Bladder microvascular endothelial cell (primary cell): Measurements from ENCODE around the gene ARHGAP44. TPM values are rescaled to one million over a fixed set of nuclear protein-coding genes. Genes with fewer than 3 reads are reported as not detected.

Source experiments
- total RNA-seq: library from RNA; depleted of rRNA; stranded (reverse); fragments of >200 nt; gene quantifications from 2 replicates; pipeline ENCODE4 v1.2.3, GENCODE V29; 2014

ARHGAP44 gene, protein sequence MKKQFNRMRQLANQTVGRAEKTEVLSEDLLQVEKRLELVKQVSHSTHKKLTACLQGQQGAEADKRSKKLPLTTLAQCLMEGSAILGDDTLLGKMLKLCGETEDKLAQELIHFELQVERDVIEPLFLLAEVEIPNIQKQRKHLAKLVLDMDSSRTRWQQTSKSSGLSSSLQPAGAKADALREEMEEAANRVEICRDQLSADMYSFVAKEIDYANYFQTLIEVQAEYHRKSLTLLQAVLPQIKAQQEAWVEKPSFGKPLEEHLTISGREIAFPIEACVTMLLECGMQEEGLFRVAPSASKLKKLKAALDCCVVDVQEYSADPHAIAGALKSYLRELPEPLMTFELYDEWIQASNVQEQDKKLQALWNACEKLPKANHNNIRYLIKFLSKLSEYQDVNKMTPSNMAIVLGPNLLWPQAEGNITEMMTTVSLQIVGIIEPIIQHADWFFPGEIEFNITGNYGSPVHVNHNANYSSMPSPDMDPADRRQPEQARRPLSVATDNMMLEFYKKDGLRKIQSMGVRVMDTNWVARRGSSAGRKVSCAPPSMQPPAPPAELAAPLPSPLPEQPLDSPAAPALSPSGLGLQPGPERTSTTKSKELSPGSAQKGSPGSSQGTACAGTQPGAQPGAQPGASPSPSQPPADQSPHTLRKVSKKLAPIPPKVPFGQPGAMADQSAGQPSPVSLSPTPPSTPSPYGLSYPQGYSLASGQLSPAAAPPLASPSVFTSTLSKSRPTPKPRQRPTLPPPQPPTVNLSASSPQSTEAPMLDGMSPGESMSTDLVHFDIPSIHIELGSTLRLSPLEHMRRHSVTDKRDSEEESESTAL
- total RNA-seq, result under 0.01 and 0.57 TPM in 2 replicates

DNA sequence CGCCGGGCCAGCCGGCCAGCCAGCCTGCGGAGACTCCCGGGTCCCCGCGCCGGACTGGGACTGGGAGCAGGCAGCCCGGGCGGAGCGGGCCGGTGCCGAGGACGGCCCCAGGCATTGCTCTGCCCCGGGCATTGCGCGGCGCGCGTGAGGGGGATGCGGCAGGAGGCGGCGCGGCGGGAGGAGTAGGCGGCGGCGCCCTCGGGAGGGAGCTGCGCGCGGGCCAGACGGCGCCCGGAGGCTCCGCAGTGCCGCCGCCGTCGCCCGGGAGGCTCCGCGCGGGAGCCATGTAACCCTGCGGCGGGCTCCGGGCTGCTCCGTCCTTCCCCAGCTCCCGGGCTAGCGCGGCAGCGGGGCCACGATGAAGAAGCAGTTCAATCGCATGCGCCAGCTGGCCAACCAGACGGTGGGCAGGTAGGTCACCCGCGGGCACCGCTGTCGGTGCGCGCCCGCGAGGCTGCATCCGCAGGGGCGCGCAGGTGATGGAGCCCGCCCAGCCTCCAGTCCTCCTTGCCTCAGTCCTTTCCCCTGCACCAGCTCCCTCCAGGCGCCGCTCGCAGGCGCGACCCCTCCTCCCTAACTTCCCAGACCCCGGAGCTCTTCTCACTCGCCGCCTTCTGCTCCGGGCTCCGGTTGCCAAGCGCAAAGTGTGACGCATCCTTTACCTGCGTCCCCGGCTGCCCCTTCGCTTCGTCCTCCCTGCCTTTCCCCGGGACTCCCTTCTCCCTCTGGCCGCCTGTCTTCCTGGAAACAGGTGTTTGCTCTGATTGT lies at the start of gene ARHGAP44:
Gene ARHGAP44, plus strand, starts transcription at position 18 of the 768 bp plus-strand sequence. Its CDS starts 341 bp downstream, at position 359.

DNA sequence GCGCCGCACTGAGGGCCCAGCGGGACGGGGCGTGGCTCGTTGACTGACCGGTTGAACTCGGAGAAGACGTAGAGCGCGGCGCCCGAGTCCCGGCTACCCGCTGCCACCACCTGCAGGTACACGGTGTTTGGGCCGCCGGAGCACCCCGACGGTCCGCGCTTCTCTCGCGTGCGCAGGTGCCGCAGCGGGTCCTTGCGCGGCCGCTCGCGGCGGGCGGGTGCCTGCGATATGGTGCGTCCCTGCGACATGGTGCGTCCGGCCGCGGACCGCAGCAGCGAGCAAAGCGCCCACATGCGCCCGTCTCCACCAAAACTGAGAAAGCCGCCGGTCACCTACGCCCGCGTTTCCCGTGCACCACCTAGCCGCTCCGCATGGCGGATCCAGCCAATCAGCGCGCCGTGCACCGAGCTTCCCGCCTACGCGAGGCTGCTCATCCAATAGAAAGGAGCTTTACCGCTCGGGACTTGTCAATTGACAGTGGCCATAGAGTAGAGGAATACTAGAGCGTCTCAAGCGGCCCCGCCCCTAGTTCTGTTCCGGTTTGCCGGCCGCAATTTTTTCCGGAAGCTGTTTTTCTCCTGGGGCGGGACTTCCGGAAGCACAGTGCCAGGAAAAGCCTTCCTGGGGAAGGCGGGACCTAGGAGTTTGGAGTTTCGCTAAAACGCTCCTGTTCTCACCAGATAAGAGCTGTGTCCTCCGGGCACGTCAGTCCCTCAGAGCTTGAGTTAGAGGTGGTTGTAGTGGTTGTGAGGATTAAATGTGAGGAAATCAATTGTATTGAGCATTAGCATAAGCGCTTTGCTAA lies 228.6 kb downstream of the ARHGAP44 start, which contains the start of gene ELAC2:
Gene ELAC2, minus strand, starts transcription at position 373 of the 805 bp plus-strand sequence. Its CDS starts 80 bp downstream, at position 293.

Other genes starting within 250 kb of the ARHGAP44 start
- gene MYOCD, start 123.6 kb upstream of the ARHGAP44 start, total RNA-seq, result under 0.01 and 2.2 TPM in 2 replicates
- gene ELAC2, start 228.5 kb downstream of the ARHGAP44 start, total RNA-seq, result 70.9 and 114 TPM in 2 replicates